T-helper 9 cell (primary cell): ENCODE data around the gene PLIN1.

Experiments used
- DNase-seq: peaks from one replicate; pipeline ENCODE4 v3.0.0-alpha.2; 2020

The PLIN1 gene

DNA sequence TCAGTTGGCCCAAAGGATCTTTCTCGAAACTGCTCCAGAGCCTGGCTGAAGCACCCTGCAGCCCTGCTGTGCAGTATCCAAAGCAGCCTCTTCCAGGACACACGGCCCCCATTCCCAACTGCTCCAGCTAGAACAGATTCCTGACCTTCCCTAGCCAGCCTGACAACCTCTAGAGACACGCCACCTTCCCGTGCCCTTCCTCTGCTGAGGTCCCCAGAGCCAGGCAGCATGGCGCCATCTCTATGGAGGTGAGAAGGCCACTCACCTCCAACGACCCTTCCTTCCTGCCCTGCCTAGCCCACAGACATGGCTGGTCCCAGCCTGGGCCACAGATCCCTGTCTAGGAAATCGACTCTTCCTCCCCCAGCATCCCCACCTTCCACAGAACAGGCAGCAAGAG, 27.0 kb downstream of the PLIN1 start:
- DNase-seq: no peak

DNA sequence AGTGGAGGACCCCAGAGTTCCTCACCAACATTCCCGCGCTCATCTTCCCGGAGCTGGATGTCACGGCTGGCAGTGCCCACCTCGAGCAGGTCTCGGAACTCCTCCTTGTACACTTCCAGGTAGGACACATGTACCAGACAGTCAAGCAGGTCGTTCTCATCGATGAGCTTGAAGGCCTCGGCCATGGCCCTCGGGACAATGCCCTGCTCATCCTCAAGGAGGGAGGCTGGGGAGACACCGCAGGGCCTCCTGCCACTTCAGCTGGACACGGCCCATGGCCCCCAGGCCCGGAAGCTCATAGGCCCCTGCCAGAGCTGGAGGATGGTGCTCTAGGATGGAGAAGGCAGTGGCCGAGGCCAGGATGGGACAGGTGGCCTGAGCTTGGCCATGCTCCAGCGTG, 29.5 kb downstream of the PLIN1 start:
- no peak for DNase-seq

DNA sequence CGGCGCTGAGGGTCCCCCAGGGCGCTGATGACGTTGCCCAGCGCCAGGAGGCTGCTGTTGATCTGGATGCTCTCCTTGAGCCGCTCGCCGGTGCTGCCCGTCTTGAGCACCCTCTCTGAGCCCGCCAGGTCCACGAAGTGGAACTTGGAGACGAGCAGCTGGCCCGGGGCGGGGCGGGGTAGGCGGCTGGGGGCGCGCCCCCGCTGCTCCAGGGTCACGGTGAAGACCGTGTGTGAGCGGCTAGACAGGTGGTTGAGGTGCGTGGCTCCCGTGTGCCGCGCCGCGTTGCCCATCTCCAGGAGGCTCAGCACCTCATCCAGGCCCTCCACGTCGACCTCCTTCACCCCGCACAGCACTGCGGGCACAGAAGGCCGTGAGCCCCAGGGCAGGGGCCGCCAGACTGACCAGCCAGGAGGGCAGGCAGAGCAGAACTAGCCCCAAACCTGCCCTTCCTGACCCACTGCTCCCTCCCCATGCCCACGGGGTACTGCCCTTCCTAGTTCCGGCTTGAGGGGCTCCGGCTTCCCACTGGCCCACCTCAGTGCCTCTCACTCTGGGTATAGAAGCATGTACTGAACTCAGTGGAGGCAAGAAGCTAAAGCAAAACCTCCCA, 30.0 kb downstream of the PLIN1 start:
- DNase-seq: no peak

DNA sequence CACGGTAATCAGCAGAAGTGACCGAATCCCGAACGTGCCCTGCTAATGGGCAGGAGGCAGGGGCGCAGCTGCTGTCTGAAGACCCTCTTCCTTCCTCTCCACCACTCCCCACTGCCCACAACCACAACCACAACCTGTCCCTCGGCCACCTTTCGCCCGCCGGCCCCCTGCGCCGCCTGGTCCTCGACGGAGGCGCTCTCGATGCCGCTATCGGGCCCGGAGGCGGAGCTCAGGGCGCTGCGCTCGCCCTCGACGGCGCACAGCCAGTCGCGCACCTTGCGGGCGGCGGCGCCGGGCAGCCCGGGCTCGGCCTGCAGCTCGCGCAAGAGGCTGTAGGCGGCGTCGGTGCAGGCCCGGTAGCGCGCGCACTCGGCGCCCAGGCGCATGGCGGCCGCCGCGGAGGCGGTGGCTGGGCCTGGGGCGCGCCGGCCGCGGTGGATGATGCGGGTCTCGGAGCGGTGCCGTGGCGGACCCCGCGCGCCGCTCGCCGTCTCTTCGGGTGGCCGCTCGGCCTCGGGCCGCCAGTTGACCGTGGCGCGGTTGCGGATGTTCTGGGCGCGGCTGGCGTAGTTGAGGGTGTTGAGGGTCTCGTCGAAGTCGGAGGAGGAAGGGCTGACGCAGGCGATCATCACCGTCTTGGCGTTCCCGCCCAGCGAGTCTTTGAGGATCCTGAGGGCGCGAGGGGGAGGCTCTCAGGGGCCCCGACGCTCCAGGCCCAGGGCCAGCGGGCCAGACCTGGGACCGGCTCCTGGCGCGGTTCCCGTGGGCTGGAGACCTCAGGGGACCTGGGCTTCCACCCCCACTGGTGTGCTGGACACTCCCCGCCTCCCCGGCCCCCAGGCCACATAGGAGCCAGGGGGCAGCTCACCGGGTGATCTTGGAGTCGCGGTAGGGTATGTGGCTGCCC, 30.8 kb downstream of the PLIN1 start:
- DNase-seq: no peak

DNA sequence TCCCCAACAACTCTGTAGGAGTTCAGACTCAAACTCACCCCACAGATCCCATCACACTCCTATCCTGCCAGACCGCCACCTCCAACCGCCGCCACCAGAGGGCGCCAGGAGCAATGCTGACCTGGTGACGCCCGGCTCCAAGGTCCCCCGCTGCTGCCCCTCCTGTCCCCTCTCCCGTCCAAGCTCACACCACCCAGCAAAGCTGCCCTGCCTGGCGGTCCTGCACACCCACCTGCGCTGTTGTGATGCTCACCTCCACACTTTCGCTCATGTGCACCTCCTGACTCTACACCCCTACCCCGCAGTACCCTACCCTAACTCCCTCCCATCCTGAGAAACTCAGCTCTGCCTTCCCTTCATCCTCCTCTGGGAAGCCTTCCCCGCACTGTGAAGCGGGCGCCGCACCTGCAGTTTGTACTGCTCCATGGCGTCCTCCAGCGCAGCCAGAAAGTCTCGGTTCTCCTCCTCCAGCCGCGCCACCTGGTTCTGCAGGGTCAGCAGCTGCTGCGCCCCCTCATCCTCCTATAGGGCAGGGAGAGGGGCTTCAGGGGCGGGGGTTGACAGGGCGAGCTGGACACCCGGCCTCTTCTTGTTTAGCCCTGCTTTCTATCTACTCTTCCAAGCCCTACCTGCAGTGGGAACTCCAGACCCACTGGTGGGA, 31.8 kb downstream of the PLIN1 start:
- peak; percentile 51 for DNase-seq

DNA sequence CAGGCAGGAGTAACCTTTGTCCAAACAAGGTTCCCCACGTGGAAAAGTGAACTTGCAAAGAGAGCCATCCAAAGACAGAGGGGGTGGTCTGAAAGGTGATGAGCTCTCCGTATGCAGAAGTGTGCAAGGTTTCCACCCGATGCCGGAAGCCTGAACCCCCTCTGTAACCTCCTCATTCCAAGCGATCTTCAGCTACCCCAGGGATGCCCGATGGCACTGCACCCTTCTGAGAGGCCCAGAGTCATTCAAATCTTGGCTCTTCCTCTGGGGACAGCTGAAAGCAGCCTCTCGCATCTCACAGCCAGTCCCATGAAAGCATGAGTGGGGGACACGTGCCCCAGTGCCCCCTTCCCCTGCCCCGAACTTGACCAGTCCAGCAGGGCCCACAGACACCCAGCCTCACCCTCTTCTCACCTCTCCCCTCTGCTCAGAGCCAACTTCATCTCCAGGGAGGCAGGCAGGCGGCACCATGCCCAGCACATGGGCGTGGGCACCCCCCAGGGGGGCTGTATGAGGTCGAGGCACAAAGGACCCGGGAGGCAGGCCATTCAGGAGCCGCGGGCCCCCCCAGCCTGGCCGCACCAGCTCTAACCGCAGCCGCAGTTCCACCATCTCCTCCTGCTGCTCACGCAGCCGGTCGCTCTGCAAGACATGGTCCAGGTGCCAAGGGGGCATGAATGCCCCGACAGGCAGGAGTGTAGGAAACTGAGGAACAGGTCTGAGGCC, 32.6 kb downstream of the PLIN1 start:
- no peak for DNase-seq

DNA sequence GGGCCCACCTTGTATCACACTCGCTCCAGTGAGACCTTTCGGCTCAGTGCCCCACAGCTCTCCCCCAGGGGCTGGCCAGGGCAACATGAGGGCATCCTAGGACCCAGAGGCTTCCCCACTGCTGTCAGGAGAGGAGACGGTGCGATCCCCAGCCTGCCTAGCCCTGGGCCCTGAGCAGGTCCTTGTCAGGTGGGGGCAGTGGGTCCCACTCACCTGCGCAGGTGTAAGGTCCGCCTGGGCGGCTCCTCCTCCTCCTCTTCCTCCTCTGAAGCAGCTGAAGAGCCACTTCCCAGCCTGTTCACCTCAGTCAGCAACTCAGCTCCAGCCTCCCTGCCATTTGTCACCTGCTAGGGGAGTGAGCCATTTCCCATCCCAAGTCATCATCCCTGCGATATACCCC, 33.5 kb downstream of the PLIN1 start:
- DNase-seq: no peak

DNA sequence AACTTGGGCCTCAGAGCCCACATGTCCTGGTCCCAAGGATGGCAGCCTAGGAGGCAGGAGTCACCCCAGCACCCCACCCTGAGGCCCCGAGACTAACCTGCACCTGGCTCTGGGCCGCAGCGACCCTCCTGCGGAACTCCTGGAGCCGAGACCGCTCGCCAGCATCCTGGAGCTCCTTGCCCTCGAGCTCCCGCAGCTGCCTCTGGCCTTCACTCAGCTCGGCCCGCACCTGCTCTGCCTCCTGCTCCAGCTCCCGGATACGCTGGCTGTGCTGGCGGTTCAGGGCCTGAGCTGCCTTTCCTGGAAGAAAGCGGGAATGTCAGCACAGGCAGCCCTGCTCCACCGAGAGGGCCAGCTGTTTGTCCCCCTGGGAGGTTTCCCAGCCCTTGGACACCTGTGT, 37.1 kb downstream of the PLIN1 start:
- no peak for DNase-seq

DNA sequence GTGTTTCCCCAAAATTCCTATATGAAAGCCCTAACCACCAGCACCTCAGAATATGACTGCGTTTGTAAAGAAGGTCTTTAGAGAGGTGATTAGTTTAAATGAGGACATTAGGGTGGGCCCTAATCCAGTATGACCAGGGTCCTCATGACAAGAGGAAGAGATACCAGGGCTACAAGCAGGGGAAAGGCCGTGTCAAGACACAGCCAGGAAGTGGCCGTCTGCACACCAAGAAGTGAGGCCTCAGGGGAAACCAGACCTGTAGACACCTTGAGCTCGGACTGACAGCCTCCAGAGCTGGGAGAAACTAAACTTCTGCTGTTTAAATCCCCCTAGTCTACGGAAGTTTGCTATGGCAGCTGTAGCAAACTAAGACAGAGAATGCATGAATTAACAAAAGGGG, 38.1 kb downstream of the PLIN1 start:
- DNase-seq: no peak

DNA sequence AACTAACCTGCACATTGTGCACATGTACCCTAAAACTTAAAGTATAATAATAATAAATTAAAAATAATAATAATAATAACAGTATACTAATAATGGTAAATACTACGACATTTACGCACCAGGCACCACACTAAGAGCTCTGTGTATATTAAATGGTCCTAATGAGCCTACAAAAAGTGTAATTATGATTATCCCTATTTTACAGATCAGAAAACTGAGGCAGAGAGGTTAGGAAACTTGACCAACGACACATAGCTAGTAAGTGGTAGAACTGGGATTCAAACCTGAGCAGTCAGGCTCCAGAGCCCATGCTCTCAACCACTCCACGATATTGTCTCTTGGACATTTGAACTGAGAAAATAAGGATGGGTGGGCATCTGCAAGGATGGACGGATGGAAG, 38.9 kb downstream of the PLIN1 start:
- DNase-seq: no peak

DNA sequence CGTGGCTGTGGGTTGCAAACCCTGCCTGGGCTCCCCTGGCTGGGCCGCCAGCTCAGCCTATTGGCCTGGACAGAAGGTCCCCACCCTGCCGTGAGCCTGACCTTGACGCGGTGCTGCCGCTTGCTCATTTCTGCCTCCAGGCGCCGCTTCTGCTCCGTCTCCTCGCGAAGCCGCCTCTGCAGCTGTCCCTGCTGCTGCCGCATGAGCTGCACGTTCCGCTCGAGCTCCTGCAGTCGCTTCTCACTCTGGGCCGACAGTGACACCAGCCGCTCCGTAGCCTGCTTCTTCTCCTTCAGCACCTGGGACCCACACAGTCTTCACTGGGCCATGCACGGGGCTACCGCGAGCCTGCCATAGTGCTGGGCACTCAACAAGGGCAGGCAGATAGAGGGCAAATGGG, 45.6 kb downstream of the PLIN1 start:
- no peak for DNase-seq

DNA sequence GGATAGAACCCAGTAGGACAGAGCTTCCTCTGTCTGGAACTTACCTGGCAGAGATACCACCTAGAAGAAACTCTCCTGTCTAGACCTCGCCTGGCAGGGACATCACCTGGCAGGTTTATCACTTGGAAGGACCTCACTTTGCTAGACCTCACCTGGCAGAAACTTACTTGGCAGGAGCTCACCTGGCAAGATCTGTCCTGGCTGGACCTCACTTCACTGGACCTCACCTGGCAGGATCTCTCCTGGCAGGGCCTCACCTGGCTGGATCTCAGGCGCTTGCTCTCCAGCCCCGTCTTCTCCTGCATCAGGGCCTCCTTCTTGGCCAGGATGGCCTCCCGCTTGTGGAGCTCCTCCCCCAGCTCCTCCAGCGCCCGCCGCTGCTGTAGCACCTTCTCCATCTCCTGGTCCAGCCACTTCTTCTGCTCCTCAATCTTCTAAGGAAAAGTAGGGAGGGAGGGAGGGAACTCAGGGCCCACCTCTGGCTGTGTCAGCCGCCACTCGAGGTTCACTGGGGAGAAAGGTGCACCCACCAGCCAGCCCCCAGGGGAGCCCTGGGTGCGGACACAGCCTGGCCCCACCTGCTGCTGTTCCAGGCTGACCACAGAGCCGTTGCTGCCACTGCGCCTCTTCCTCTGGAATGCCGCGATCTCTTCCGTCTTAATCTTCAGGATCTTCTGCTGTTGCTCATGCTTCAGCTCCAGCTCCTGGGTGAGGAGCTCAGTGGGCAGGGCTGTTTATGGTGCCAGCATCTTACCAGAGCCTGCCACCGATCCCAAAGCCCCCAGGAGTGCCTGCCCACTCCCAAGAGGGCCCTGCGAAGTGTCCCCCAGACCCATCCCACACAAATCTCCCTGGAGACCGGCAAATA, 46.4 kb downstream of the PLIN1 start:
- DNase-seq: no peak

DNA sequence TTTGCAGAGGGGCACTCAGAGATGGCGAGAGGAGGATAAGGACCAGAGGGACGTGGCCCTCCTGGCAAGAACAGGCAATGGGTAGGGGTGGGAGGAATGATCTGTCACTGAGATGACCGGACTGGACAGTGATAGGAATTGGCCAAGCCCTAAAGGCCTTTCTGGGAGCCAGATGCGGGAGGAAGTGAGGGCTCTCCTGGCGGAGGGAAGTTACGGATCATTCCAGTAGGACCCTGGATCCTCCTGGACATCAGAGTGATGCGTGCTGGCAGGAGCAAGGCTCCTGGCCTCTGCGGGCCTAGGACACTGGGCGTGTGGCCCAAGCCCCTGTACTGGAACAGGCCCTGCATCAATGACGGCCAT, 47.3 kb downstream of the PLIN1 start:
- DNase-seq: no peak

DNA sequence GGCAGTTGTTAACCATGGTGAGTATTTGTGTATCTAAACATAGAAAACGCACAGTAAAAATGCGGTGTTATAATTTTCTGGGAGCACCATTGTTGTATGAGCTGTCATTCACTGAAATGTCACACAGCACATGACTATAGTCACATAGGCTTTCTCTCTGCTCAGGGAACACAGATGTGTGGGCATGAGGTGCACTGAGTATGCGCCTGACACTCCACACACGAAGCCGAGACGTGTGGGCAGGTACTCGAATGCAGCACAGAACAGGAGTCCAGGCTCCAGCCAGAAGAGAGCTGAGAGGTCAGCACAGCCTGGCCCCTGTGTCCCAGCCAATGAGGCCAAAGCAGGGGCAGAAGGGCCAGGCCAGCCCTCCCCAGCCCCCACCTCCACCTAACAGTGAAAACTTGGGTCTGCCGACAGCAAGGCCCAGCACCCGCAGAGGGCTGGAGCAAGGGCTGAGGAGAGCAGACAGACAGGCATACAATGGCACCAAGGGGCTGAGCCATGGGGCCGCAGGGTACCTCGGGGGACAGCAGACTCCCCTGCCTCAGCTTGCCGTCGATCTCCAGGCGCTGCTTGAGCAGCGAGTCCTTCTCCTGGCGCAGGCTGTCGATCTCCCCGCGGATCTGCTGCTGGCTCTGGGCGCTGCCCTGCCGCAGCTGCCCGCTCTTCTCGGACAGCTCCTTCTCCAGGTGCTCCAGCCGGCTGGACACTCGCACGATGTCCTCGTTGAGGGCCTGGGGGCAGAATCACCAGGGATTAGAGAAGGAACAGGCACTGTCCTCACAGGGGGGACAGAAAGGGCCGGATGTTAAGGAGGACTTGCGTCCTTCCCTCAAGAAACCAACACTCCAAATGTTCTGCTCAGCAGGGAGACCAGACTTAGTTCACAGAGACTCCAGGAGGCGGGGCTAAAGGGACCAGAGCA, 47.9 kb downstream of the PLIN1 start:
- DNase-seq: no peak

DNA sequence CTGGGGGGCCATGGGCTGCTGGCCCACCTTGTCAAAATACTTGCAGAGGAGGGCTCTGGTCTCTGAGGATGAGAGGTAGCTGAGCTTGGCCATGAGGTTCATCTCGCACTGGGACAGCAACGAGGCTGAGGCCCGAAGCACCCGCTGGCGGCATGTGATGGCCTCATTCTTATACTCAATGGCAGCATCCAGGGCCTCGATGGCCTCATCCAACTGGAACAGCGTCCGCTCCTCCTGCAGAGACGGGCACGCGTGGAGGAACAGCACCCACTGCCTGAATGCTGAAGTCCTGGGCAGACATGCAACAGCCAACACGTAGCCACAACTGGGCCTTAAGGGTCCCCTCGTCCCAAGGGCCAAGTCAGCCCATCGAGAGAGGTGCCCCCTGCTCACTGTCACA, 48.9 kb downstream of the PLIN1 start:
- DNase-seq: no peak

DNA sequence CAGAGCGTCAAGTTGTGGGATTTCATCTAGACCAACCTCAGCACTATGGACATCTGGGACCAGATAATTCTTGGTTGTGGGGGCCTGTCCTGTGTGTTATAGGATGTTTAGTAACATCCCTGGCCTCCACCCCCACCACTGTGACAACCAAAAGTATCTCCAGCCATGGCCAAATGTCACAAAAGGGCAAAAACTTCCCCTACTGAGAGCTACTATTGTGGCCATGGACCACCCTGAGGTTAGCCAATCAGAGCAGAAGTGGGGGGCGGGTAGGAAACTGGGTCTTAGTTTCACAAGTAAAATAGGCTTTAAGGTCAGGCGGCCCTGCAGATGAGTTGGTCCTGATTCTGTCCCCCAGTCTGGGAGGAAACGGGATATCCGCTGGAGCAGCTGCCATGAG, 49.3 kb downstream of the PLIN1 start:
- DNase-seq: no peak

DNA sequence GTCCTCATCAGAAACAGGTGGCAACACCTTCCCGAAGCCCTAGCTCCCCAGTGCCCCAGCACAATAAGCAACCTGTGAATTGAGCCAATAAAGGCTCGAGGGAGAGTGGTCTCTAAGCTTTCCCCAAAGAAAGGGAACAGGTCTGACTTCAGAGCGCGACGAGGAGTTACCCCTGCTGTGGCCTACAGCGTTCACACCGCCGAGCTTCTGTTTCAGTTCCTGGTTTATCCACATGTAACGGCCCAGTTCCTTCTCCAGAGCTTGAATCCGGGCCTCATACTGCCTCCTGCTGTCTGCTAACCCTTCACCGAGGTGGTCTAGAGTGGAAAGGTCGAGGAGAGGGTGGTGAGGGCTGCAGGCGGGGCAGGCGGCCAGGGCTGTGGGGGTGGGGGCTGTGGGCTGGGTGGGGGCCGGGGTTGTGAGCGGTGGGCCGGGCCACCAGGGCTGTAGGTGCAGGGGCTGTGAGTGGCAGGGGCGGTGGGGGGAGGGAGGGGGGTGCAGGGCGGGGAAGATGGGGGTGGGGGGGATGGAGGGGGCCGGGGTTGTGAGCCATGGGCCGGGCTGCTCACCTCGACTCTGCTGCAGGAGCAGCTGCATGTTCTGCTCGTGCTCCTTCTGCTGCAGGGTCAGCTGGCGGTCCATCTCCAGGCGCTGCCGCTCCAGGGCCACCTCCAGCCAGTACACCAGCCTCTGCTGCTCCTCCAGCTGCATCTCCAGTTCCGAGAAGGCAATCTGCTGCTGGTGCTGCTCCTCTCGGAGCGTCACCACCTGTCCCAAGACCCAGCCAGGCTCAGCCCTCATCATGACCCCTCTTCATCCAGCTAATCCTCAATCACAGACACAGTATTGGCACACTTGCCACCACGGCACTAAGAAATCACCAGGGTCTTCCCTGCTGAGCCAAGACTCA, 50.1 kb downstream of the PLIN1 start:
- no peak for DNase-seq

DNA sequence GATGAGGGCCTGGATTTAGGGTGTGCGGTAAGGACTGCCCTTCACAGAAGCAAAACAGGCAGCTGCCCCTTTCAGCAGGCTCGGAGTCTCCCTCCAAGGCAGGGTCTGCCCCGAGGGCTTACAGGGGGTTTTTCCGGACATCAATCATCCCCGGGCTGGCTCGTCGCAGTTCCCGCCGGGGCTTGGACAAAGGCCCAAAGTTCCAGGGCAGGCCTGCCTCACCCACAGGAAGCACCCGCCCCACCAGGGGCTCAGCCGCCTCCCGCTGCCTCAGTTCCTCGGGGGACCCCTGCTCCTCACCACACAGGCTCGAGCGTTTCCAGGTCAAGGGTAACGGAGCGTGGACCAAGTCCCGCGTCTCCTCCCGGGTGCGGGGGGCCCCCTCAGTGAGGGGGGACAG, 50.9 kb downstream of the PLIN1 start:
- DNase-seq: no peak

DNA sequence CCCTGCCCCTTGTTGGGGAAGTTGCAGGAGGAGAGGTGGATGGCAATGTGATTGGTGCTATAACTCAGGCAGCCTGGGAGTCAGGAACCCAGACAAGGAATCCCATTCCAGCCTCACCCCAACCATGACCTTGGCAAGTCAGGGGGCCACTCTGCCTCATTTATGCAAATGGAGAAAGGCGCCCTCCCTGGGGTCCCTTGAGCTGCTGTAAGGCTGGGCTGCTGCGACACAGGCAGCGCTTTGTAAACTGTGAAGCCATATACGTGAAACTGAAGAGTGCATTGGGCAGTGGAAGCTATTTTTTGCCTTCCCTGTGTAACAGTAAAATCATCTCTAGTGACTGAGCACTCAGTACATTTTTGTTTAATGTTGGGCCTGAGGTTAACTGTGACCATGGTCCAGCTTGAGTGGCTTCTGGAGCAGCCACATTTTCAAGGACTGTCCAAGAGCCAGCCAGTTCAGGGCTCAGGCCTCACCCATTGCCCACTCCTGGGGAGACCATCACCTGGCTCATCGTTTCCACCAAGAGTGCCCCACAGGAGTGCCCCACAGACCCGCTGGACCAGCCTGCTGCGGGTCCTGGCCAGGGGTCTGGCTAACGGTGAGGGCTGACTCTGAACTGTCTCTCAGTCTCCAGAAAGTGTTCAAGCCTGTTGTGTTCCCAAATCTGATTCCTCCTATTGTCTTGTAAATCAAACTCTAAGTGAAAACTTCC, 51.8 kb downstream of the PLIN1 start:
- DNase-seq: no peak
